GM10847 (cell line): ENCODE data around the gene RABGGTB.

ENCODE experiments used
- POLR2A ChIP-seq: IDR thresholded peaks from 2 replicates; pipeline ENCODE4 v1.6.1; 2011; ENCODE audit not compliant: insufficient read length; ENCODE audit errors: extremely low read depth

RABGGTB gene

GRCh38 chr1:75795703-75796193 is 9.7 kb downstream of the RABGGTB start:
- no peak for TF ChIP-seq POLR2A

GRCh38 chr1:75796376-75797272 is 10.6 kb downstream of the RABGGTB start, which contains the start of gene MSH4:
MSH4 (plus strand) TSS chr1:75796882; CDS start chr1:75796986, 104 bp downstream.
- TF ChIP-seq POLR2A: no peak

GRCh38 chr1:75797273-75797588 is 11.2 kb downstream of the RABGGTB start:
- no peak for TF ChIP-seq POLR2A

- TF ChIP-seq POLR2A: no peak
Measured at GRCh38 chr1:75797606-75798216, 11.7 kb downstream of the RABGGTB start.

GRCh38 chr1:75808921-75809320 is 22.9 kb downstream of the RABGGTB start:
- no peak for TF ChIP-seq POLR2A

GRCh38 chr1:75811211-75811981 is 25.3 kb downstream of the RABGGTB start:
- no peak for TF ChIP-seq POLR2A

- no peak for TF ChIP-seq POLR2A
Measured at GRCh38 chr1:75812065-75812464, 26.0 kb downstream of the RABGGTB start.

- TF ChIP-seq POLR2A: no peak
Measured at GRCh38 chr1:75836528-75837100, 50.6 kb downstream of the RABGGTB start.

- no peak for TF ChIP-seq POLR2A
Measured at GRCh38 chr1:75838079-75838478, 52.0 kb downstream of the RABGGTB start.

- TF ChIP-seq POLR2A: no peak
Measured at GRCh38 chr1:75841421-75841820, 55.4 kb downstream of the RABGGTB start.
